SJSA1 (cell line): ENCODE results near the gene ABHD14A. TPM values are rescaled to one million over a fixed set of nuclear protein-coding genes. Genes with fewer than 3 reads are reported as not detected.

ENCODE experiments used
- DNase-seq, 2 experiments: peaks; one replicate each; pipeline ENCODE4 v3.0.0-alpha.2; 2015 to 2020; ENCODE audit warnings: low spot score in 2 of 2, low read depth in 1 of 2
- H3K27ac ChIP-seq: fragments of 250-450 bp; sonication (Bioruptor Pico); 2 replicates; pipeline ENCODE4 v1.5.1; 2020; ENCODE audit warnings: mild to moderate bottlenecking, moderate library complexity
- H3K27me3 ChIP-seq: fragments of 250-450 bp; sonication (Bioruptor Pico); replicated peaks from 2 replicates; pipeline ENCODE4 v1.5.1; 2020; ENCODE audit warnings: mild to moderate bottlenecking, moderate library complexity
- H3K36me3 ChIP-seq: fragments of 250-450 bp; sonication (Bioruptor Pico); 2 replicates; pipeline ENCODE4 v1.5.1; 2020; ENCODE audit warnings: mild to moderate bottlenecking
- H3K4me1 ChIP-seq: fragments of 250-450 bp; sonication (Bioruptor Pico); replicated peaks from 2 replicates; pipeline ENCODE4 v1.6.1; 2021; ENCODE audit warnings: mild to moderate bottlenecking
- H3K4me3 ChIP-seq: fragments of 250-450 bp; sonication (Bioruptor Pico); 2 replicates; pipeline ENCODE4 v1.5.1; 2020; ENCODE audit warnings: mild to moderate bottlenecking
- H3K9me3 ChIP-seq: fragments of 250-450 bp; sonication (Bioruptor Pico); replicated peaks from 2 replicates; pipeline ENCODE4 v1.5.1; 2020; ENCODE audit warnings: mild to moderate bottlenecking
- total RNA-seq: library from RNA; depleted of rRNA; stranded (reverse); fragments of >200 nt; shearing (Covaris generic); gene quantifications from 2 replicates; pipeline ENCODE4 v1.2.3, GENCODE V29; 2014

Gene ABHD14A
- total RNA-seq, 1 experiment from 2014 or later: 13.2 TPM

DNA sequence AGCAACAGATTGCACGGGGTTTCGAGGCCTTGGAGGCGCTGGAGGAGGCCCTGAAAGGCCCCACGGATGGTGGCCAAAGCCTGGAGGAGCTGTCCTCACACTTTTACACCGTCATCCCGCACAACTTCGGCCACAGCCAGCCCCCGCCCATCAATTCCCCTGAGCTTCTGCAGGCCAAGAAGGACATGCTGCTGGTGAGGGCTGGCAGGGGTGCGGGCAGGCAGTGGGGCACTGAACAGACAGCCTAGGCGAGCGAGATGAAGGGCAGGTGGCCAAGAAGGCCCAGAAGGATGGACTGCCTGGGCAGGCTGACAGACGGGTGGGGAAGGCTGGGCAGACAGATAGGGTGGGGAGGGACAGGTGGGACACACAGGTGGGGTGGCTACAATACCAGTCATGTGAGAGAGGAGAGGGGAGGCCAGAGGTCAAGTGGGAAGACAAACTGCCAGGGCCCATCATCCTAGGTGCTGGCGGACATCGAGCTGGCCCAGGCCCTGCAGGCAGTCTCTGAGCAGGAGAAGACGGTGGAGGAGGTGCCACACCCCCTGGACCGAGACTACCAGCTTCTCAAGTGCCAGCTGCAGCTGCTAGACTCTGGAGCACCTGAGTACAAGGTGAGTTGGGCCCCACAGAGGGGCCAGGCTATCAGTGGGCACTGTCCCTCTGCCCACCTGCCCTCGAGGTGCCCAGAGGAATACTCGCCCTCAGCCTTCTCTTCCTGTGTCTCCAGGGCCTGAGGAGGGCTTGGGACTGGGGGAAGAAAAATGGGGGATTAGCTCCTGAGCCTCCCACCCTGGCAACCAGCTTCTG lies 29.6 kb upstream of the ABHD14A start:
- DNase-seq: no peak
- Histone ChIP-seq H3K36me3 (no peaks in the 10 kb centered on the region), H3K9me3 (no peaks in the 10 kb centered on the region), H3K4me3 (no peak overlapping the region), H3K4me1 (peaks cover 21% of the 10 kb centered on the region), H3K27me3 (no peaks in the 10 kb centered on the region), H3K27ac (no peak overlapping the region)

DNA sequence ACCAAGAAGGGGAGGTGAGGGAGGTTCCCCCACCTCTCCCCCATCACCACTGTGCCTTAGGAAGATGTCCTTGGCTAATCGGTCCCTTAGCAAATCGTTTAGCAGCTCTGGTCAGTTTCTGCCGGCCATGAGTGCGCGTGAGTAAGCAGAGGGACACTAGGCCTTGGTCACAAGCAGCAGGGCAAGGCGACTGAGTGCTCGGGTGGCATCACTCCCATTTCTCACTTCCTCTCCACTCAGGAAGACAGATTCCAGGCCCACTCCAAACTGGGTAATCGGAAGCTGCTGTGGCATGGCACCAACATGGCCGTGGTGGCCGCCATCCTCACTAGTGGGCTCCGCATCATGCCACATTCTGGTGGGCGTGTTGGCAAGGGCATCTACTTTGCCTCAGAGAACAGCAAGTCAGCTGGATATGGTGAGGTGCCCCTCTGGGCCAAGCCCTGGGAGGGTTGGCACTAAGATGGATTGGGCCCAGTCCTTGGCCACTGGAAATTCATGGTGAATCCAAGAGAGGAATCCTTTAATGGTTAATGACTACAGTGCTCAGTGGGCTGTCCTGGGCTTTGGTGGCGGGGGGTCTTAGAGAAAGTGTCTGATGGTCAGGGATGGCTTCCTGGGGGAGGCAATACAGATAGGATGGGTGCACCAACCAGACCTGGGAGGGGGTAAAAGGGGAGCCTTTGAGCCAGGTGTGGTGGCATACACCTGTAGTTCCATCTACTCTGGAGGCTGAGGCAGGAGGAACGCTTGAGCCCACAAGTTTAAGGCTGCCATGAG lies 28.7 kb upstream of the ABHD14A start:
- no peak for DNase-seq
- H3K27ac ChIP-seq: no peak overlapping the region
- H3K4me1 ChIP-seq: peaks cover 15% of the 10 kb centered on the region
- no peaks in the 10 kb centered on the region for H3K27me3 ChIP-seq
- no peaks in the 10 kb centered on the region for H3K36me3 ChIP-seq
- no peaks in the 10 kb centered on the region for H3K9me3 ChIP-seq
- H3K4me3 ChIP-seq: no peak overlapping the region

GRCh38 chr3:51946796-51947195 lies 28.1 kb upstream of the ABHD14A start:
- no peak for DNase-seq
- H3K4me1 ChIP-seq: peaks cover 15% of the 10 kb centered on the region
- no peaks in the 10 kb centered on the region for H3K27me3 ChIP-seq
- H3K36me3 ChIP-seq: no peaks in the 10 kb centered on the region
- no peak overlapping the region for H3K4me3 ChIP-seq
- no peaks in the 10 kb centered on the region for H3K9me3 ChIP-seq
- H3K27ac ChIP-seq: no peak overlapping the region

DNA sequence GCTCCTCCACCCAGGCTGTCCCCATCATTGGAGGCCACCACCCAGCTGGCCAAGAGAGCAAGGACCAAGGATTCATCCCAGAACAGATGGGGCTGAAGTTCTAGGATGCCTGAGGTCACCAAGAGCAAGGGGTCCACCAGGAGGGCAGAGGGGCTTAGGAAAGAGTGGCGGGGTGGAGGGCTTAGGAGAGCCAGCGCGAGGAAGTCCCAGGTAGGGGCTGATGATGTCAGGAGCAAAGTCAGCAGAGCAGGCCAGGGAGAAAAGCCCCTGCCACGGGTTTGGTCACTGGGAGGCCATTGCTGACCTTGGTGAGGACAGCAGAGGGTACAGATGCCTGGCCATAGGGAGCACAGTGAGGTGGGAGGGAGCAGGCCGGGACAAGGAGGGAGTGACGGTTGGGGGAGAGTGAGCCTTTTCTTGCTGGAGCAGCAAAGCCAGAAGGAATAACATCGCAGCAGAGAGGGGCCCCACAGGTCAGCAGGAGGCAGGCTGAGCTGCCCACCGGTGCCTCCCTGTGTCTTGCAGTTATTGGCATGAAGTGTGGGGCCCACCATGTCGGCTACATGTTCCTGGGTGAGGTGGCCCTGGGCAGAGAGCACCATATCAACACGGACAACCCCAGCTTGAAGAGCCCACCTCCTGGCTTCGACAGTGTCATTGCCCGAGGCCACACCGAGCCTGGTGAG lies 27.5 kb upstream of the ABHD14A start:
- Histone ChIP-seq H3K4me3 (no peak overlapping the region), H3K4me1 (peaks cover 12% of the 10 kb centered on the region), H3K9me3 (no peaks in the 10 kb centered on the region), H3K27me3 (no peaks in the 10 kb centered on the region), H3K36me3 (no peaks in the 10 kb centered on the region), H3K27ac (no peak overlapping the region)
- no peak for DNase-seq

DNA sequence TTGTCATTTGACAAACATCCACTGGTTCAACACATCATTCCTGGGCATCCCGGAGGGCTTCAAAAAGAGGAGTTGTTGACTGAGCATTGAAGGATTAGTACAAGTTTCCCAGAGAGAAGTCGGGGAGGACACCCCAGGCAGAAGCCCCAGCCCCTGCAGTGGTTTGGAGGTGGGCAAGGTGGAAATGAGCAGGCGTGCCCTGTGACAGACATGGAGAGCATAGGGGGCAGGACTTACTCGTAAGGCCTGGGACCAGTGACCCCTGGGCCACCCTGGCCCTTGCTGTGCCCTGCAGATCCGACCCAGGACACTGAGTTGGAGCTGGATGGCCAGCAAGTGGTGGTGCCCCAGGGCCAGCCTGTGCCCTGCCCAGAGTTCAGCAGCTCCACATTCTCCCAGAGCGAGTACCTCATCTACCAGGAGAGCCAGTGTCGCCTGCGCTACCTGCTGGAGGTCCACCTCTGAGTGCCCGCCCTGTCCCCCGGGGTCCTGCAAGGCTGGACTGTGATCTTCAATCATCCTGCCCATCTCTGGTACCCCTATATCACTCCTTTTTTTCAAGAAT lies 26.8 kb upstream of the ABHD14A start:
- Histone ChIP-seq H3K36me3 (no peaks in the 10 kb centered on the region), H3K9me3 (no peaks in the 10 kb centered on the region), H3K27ac (no peak overlapping the region), H3K27me3 (no peaks in the 10 kb centered on the region), H3K4me1 (peaks cover 5% of the 10 kb centered on the region), H3K4me3 (no peak overlapping the region)
- DNase-seq: no peak

- no peaks in the 10 kb centered on the region for H3K9me3 ChIP-seq
- no peak for DNase-seq
- no peak overlapping the region for H3K27ac ChIP-seq
- no peaks in the 10 kb centered on the region for H3K27me3 ChIP-seq
- H3K36me3 ChIP-seq: no peaks in the 10 kb centered on the region
- H3K4me3 ChIP-seq: no peak overlapping the region
- peaks cover 9% of the 10 kb centered on the region for H3K4me1 ChIP-seq
Observed at GRCh38 chr3:51949121-51949520, 25.7 kb upstream of the ABHD14A start.

GRCh38 chr3:51950899-51951298 lies 24.0 kb upstream of the ABHD14A start:
- DNase-seq: no peak
- H3K4me3 ChIP-seq: no peak overlapping the region

GRCh38 chr3:51953445-51953844 lies 21.4 kb upstream of the ABHD14A start:
- Histone ChIP-seq H3K4me1 (peaks cover 9% of the 10 kb centered on the region), H3K9me3 (no peaks in the 10 kb centered on the region), H3K27me3 (no peaks in the 10 kb centered on the region), H3K36me3 (peaks cover 24% of the 10 kb centered on the region), H3K27ac (no peak overlapping the region), H3K4me3 (no peak overlapping the region)
- DNase-seq: peak in 1 of 2 experiments; percentile 26

More at GRCh38 chr3:51950899-51951298, 24.0 kb upstream of the ABHD14A start:
- Histone ChIP-seq H3K4me1 (peaks cover 9% of the 10 kb centered on the region), H3K36me3 (no peaks in the 10 kb centered on the region; the same call in 1 of the 2 replicates), H3K9me3 (no peaks in the 10 kb centered on the region), H3K27ac (no peak overlapping the region), H3K27me3 (no peaks in the 10 kb centered on the region)

DNA sequence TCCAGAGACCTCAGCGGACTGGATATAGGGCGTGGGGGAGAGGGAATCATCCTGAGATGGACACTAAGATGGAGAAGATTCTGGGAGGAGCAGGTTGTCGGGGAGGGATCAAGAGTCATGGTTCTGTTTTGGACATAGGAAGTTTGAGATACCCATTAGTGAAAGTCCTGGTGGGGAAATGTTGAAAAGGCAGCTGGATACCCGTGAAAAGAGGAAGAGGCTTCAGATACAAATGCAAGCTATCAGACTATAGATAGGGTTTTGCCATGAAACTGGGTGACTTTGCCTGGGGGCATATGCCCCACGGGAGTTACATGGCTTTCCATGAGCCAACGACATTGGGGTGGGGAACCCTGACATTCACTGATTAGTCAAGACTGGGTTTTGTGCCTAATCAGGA lies 20.8 kb upstream of the ABHD14A start:
- Histone ChIP-seq H3K27me3 (no peaks in the 10 kb centered on the region), H3K4me1 (peaks cover 9% of the 10 kb centered on the region), H3K4me3 (no peak overlapping the region), H3K9me3 (no peaks in the 10 kb centered on the region), H3K36me3 (peaks cover 29% of the 10 kb centered on the region), H3K27ac (no peak overlapping the region)
- DNase-seq: no peak

DNA sequence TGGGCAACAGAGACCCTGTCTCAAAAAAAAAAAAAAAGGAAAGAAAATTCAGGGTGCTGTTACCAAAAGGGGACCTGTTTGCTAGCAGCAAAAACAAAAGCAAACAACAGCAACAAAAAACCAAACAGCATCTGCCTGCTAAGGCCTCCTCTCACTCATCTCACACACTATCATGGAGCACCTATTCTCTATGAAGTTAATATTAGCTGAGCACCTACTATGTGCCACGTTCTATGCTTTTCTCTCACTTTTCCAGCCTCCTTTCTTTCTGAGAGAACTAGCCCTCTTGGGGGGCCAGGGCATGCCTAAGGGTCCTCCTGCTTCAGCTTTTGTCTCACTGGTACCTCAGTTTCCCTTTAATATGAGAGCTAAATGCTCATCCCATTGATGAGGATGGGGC lies 20.2 kb upstream of the ABHD14A start:
- H3K4me3 ChIP-seq: no peak overlapping the region
- peaks cover 35% of the 10 kb centered on the region for H3K36me3 ChIP-seq
- no peak overlapping the region for H3K27ac ChIP-seq
- no peak for DNase-seq
- peaks cover 9% of the 10 kb centered on the region for H3K4me1 ChIP-seq
- H3K9me3 ChIP-seq: no peaks in the 10 kb centered on the region
- no peaks in the 10 kb centered on the region for H3K27me3 ChIP-seq

GRCh38 chr3:51955175-51955892 lies 19.5 kb upstream of the ABHD14A start, which contains the start of gene GPR62:
GPR62 (plus strand) TSS chr3:51955381; CDS start chr3:51955653, 272 bp downstream.
- no peaks in the 10 kb centered on the region for H3K9me3 ChIP-seq
- no peak within 1 kb of the TSS for H3K27ac ChIP-seq
- no peak within 1 kb of the TSS for H3K4me3 ChIP-seq
- H3K36me3 ChIP-seq: peaks cover 42% of the 10 kb centered on the region
- H3K27me3 ChIP-seq: no peaks in the 10 kb centered on the region
- H3K4me1 ChIP-seq: peaks cover 9% of the 10 kb centered on the region
- no peak for DNase-seq

DNA sequence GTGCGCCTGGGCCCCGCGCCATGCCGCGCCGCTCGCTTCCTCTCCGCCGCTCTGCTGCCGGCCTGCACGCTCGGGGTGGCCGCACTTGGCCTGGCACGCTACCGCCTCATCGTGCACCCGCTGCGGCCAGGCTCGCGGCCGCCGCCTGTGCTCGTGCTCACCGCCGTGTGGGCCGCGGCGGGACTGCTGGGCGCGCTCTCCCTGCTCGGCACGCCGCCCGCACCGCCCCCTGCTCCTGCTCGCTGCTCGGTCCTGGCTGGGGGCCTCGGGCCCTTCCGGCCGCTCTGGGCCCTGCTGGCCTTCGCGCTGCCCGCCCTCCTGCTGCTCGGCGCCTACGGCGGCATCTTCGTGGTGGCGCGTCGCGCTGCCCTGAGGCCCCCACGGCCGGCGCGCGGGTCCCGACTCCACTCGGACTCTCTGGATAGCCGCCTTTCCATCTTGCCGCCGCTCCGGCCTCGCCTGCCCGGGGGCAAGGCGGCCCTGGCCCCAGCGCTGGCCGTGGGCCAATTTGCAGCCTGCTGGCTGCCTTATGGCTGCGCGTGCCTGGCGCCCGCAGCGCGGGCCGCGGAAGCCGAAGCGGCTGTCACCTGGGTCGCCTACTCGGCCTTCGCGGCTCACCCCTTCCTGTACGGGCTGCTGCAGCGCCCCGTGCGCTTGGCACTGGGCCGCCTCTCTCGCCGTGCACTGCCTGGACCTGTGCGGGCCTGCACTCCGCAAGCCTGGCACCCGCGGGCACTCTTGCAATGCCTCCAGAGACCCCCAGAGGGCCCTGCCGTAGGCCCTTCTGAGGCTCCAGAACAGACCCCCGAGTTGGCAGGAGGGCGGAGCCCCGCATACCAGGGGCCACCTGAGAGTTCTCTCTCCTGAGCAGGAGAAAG lies 18.7 kb upstream of the ABHD14A start:
- Histone ChIP-seq H3K4me3 (no peak overlapping the region), H3K9me3 (no peaks in the 10 kb centered on the region), H3K27ac (no peak overlapping the region), H3K36me3 (peaks cover 50% of the 10 kb centered on the region), H3K27me3 (no peaks in the 10 kb centered on the region), H3K4me1 (peaks cover 9% of the 10 kb centered on the region)
- DNase-seq: peak in 1 of 2 experiments; percentile 35
